ENCODE data around the gene RRP15.
"Not testable (repeated sequence)": the region's sequence is repeated elsewhere in the genome, so short reads cannot be mapped to it uniquely, and the experiment has no call there.

The RRP15 gene

DNA sequence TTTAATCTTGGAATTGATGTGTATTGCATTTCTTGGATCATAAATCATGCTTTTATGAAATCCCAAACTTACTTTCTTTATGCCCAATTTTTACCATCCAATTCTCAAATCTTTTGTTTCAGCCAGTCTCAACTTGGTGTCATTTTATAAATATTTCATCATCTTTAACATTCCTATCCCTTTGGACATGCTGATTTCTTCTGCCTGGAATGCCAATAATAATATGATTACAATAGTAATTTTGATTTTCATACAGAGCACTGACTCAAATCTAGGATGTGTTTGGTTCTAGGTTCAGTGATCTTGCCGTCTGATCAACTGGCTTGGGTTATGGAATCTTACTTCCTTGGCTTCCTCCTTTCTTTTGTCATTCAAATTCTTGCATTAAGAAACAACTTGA, 12.8 kb downstream of the RRP15 start:
- DNase-seq: no peak

DNA sequence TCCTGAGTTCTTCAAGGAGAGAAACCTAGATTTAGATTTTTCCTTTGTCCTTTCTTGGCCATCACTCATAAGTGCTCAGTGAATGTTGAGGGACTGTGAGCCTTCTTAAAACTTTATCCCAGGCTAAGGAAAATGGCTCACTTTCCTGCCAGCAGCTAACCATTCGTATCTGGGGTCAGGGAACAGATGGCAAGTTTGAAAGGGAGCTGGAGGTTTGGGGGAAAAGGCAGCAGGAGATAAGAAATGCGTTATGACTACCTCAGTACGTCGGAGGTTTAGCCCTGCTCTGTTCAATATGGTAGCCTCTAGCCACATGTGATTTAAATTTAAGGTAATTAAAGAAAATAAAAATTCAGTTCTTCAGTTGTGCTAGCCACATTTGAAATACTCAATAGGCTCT, 13.3 kb downstream of the RRP15 start:
- no peak for DNase-seq

DNA sequence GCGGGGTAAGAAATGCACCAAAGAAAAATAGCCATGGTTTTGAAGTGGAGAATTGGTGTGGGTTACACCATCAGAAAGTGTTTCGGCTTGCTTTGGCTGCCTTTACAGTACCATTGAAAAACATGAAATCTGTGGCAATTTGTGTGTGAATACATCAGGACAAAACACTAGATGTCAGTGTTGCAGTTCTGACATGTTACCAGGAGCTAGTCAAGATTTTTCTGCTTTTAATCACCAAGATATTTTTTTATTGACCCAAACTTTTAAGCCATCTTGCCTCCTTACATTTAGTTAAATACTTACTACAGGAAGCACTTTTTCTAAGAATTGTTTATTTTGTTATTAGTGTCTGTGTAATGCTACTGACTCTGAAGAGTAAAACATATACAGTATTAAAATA, 14.3 kb downstream of the RRP15 start:
- no peak for DNase-seq

DNA sequence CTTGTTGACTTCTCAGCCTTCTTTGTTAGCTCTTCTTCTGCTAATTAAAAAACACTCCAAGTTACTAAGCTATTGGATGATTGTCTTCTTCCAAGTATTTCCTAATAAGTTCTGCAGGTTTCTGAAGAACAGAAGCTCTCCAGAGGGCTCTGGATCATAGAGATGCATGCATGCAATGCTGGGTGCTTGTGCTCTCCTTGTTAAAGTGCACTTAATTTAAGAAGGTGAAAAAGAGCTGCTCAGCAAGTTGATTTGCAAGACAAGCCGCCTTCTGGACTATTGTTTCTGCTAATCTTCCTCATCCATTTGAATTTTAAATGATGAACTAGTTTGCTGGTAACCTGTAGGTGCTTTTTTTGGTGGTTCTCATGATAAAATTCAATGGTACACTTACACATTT, 16.1 kb downstream of the RRP15 start:
- DNase-seq: no peak

DNA sequence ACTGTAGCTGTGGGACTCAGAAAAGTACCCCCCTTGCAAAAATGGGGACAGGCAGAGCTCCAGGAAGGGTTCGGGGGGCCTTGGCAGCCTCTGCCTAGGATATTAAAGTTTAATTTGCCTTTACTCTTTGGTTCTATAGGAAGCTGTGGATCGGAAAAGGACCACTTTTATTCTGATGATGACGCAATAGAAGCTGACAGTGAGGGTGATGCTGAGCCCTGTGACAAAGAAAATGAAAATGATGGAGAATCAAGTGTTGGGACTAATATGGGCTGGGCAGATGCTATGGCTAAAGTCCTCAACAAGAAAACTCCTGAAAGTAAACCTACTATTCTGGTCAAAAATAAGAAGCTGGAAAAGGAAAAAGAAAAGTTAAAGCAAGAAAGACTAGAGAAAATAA, 17.1 kb downstream of the RRP15 start:
- no peak for DNase-seq

DNA sequence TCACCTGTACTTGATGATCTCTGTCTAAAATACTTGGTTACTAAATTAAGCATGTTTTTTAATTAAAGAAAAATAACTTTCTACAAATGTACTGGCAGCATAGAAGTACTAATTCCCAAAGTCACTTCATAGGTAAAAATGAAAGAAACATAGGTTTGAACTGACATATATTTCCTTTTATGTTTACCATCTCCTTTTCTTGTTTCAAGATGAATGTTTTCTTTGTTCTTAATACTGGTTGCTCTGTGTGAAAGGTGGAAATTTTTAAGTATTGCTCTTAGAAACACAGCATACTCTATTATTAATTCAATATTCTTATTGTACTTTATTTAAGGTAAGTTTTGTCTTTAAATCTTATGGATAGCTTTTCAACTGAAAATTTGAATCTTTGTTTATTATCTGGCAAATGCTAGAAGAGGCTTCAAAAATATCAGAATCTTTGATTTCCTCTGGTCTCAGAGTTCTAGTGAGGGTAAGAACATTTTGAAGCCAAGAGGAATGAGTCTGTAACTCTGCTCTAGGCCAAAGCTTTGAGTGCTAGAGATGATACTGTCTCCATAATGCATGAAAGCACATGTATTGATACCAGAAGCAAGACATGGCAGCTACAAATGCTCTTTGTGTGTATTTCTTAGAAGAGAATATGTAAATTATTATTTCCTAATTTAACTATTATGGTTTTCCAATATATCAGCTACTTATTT, 18.2 kb downstream of the RRP15 start:
- no peak for DNase-seq

DNA sequence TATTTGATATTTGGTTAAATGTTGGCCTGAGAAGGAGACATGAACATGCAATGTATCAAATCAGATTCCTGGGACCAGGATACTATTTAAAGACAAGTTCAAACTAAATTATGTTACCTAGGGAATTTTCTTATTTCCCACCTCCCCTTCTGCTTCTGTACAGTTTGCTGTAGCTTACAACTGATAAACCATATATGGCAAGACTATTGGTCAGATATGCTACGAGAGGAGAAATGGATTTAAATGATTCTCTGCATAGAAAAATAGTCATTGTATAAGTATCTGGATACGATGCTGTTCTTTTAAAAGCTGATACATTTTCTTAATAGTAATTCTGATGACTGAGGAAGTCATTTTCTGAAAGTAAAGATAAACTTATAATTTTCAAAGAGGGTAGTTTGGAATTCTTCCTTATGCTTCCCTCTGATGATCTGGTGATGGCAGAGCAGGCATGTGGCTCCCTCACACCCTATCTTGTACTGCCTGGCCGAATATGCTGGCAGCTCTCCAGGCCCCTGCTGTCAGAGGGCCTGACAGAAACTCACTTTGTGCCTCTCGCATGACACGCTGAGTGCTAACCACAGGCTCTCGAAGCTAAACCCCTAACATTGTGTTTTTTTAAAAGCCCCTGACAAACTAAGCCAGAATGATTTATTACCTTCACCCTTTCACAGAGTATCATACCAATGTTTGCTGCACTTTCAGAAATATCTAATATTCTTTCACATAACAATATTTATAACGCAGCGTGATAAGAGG, 19.4 kb downstream of the RRP15 start:
- DNase-seq: no peak

DNA sequence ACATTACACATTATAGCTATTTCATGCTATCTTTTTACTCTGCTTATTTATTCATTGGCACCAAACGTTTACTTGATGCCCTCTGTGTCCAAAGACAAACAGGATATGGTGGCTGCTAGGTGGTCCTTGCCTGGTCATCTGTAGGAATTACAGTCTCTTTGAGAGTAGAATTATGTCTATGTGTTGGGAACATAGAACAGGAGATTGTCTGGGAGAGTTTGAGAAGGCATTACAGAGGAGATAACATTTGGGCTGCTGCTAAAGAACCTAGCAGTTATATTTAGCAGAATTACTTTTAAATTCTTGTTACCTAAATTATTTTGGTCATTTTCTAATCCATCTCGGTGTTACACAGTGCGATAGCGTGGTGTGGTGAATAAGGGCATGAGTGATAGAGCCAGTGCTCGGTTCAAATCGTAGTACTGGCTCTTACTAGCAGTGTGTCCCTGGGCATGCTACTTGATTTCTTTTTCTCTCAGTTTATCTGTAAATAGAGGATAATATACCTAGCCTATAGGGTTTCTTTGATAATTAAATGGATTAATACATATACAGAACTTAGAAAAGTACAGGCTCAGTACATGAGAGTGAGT, 20.5 kb downstream of the RRP15 start:
- DNase-seq: no peak

DNA sequence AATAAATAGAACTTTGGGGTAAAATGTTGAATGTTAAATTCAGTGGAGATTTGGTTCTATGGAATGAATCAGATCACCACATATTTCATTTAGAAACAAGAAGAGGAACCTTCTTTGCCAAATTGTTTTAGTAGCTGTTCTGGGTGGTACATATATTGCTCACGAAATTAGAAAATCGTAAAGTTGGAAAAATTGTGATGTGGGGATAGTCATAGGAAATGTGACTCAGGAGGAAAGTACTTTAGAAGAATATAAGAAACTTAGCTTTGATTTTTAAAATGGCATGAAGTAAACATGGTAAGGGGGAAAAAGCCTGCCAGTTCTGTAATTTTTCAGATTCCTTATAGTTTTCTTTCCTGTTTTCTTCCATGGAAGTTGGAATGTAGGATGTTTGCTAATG, 27.4 kb downstream of the RRP15 start:
- no peak for DNase-seq

DNA sequence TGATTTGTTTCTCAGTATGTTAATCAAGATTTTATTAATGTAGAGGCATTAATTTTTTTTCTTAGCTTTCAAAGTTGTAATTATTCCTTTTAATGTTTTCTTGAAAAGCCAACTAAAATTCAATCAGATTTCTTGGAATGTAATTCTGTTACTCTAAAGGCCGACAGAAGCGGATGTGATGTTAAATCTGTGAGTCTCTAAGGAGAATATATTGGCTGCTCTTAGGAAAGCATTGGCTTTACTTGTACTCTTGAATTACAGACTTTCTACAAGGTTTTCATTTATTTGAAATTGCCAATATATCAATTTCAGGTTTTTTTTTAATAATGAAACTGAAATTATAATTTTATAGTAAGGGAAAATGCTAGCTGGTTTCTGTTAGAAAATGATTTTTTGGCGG, 29.2 kb downstream of the RRP15 start:
- no peak for DNase-seq

DNA sequence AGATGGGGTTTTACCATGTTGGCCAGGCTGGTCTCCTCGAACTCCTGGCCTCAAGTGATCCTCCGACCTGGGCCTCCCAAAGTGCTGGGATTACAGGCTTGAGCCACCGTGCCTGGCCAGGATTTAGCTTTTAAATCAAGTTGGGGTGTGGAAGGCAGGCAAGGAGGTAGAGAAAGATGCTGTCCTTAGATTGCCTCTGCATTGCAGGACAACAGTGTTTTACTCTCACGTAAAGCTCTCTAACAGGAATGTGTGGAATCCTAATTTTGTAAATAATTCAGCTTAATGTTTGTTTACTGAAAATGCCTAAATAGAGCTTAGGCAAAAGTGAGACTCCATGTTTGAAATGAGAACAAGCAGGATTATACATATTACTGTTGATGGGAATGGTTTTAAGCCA, 30.5 kb downstream of the RRP15 start:
- no peak for DNase-seq

DNA sequence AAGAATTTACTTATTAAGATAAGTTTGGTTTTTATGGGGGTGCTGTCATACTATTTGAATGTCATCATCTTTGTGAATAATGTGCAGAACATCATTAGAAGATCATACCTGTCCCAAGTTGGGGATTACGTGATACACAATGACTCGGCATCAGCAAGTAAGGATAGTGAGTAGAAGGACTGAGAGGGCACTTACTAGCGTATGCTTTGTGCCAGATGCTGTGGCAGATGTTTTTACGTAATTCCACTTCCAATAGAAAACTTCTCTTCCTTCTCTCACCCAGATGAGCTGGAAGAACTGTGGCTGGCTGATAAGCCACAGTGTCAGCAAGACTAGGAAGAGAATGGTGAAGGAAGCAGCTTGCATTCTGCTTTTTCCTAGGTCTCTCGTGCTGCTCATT, 32.0 kb downstream of the RRP15 start:
- no peak for DNase-seq

DNA sequence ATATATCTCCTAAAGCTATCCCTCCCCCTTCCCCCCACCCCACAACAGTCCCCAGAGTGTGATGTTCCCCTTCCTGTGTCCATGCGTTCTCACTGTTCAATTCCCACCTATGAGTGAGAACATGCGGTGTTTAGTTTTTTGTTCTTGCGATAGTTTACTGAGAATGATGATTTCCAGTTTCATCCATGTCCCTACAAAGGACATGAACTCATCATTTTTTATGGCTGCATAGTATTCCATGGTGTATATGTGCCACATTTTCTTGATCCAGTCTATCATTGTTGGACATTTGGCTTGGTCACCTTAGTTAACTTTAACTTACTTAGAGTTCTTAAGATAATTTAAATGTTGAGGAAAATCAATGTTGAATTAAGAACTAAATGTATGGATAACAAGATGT, 35.1 kb downstream of the RRP15 start:
- not testable (repeated sequence) for DNase-seq

DNA sequence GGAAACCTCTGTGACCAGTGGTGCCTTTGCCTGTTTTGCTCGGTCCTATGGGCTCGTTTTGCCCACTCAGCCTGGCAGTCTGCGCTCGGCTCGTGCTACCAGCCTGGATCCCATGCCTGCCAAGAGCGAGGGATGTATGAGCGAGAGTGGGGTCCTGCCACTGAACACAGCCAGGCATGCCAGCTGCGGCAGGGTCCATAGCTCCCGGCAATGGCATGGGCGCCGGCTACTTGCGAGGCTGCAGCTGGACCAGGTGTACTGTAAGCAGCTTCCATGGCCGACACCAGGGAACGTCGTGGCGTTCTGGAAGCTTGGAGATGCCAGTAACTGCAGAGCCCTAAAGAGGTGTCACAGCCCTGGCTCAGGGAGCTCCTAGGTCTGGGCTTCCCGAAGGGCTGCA, 37.7 kb downstream of the RRP15 start:
- no peak for DNase-seq

DNA sequence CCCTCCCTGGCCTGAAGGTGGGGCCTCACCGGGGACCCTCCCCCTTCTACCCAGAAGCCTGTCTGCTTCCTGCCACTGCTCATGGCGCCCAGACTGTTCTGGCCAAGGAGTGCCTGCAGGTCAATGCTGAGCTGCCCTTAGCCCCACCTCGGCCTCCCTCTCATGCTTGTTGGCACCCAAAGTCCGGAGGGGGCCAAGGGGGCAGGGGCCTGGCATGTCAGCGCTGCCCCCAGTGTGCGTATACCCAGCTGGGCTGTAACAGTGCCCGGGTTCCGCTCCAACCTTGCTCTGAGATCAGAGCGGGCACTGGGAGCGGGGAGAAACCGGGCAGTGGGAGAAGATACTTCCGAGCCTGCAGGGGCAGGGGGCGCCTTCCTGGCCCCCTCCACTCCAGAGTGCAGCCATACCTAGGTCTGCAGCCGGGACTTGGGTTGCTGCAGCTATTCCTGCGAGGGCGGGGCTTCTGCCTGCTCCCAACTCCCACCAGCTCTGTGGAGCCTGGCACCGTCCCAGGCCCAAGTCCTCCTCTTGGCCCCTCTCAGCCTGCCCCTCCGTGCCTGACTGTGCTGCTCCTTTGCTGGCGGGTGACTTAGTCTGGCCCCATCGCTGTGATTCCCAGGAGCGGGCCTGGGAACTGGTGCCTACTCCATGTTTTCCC, 38.6 kb downstream of the RRP15 start:
- DNase-seq: no peak

DNA sequence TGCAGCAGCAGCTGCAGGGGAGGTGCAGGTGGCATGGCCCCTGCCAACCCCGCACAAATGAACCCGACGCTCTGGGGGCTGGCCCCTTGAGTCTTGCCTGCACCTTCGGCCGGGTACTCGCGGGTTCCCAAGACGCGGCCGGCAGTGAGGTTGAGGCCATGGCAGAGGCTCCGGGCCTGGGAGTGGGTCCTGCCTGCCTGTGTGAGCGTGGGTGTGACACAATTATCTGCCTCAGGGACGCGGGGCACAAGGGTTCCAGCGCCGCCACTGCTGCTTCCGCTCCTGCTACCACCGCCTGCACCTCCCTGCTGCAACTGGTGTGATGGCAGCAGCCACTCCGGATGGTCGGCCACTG, 39.1 kb downstream of the RRP15 start:
- no peak for DNase-seq

DNA sequence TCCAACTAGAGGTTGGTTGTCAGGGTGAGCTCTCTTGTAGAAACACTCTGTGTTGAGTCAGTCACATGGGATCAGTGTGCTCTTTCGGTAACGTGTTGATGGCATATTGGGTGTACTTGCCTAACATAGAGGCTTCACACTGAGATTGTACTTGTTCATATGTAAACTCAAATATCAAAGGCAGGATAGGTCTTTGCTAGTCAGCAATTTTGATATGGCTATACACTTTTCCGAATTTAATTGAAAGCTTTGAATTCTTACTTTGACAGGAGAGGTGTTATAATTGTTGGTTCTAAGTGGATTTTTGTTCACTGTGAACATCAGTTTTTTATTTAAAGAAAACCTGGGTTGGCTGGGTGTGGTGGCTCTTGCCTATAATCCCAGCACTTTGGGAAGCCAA, 43.7 kb downstream of the RRP15 start:
- DNase-seq: no peak

DNA sequence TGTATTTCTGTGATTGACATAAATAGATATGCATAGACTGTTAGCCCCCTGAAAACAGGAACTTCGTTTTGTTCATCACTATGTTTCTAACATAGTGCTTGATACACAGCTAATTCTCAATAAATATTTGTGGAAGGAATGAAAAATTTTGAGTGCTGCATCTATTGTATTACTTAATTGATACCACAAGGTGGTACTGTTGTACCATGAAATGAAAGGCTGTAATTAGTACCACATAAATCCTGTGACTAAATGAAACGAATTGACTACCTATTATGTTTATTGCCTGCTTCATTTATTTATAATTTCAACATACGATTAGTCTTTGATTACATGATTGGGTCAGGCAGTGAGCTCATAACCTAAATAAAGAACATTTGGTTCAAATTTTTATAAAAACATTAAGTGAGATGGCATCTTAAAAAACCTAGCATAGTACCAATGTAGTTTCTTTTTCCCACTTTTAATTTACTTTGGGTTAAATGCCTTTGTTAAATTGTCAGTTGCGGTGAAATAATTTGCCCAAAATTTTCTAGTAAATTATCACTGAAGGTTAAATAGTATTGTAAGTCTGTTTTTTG, 45.0 kb downstream of the RRP15 start:
- DNase-seq: peak; percentile 56

DNA sequence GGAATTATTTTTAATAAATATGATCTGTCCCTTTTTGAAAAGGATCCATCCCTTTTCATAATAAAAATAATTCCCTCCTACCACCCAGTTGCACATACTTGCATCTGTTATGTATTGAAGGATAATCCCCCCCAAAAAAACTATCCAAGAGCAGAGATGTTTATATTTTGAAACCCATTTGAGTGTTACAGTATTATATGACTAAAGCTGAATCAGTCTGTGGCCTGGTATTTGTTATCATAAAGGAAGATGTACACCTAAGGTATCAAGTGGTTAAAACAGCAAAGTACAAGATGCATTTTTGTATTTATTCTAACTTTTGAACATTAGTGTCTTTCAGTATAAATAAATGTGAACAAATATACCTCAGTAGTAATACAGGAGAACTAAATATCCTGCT, 47.3 kb downstream of the RRP15 start:
- no peak for DNase-seq

DNA sequence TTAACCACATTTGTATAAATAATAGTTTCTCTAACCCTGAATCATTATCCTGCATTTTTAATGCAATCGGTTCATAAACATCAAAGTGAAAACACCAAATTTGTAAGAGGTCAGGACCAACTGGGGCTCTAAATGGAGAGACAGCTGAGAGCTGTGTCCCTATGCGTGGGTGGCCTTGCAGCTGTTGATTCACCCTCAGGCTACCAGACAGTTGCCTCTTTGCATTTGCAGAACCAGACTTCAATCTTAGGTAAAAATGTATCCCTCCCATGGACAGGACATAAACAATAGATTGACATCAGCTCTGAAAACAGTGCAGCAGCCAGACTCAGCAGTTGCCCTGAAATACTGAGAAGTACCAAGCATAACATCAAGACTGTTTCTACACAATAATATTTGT, 51.2 kb downstream of the RRP15 start:
- DNase-seq: no peak

DNA sequence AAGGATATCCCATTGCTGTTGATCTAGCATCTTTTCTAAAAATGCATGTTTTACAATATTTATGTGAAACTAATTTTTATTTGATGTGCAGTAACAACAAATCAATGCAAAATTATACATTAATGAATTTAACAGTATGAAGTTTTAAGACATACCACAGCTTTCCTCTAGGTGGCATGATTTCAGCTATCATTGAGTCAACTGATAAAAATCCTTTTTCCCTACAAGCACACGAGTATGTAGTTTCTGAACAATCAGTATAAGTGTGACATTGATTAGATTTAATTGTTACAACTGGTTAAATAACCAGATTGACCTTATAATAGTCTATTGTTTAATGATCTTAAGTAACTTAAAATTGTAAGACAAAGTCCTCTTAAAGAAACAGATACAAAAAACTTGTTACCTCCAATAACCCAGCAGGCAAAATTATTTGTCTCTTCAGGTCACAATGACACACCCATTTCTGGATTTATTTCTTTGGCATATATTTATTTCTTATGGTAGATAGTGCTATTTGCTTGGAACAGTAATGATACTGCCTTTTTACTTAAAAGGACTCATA, 54.3 kb downstream of the RRP15 start:
- peak; percentile 22 for DNase-seq

DNA sequence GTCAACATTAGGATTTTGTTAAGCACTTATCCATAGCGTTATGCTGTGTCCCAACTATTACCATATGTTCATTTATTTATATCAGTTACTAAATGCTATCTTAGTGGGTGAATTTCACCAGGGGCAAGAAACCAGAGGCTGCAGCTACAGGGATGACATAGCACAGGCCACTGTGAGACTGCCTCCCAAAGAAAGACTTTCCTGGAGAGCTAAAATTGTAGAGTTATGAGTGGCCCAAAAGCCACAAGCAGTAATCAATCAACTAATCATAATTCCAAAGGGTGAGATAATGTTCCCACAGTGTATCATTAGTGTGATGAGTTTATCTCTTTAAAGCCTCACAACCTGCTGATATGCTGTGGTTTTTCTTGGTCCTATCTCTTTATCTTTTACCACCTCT, 56.2 kb downstream of the RRP15 start:
- no peak for DNase-seq

DNA sequence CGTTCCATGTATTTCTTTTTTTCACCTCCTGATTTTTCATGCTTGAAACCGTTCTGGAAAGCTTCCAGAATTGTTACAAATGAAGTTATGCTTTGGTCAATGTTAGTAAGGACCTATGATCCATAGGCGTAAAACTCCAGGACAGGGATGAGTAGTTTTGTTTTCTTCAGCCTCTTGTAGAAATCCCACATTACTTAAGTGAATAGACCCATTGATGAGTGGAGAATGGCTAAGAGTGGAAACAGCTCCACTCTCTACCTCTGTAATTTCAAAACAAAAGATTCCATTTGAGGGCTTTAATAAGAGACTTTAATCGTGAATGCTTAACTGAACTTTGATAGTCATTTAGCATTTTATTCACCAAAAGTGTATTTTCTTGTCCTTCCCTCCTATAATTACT, 57.0 kb downstream of the RRP15 start:
- DNase-seq: no peak

Data from CD4-positive, alpha-beta T cell treated with Interleukin-4 for 4 hours (primary cell).